Activated T-helper 17 cell treated with anti-CD3 and anti-CD28 coated beads, Interleukin-2, amount 50 U/mL, for 72 hours (primary cell): Measurements from ENCODE around the gene UGT2A3. TPM values are rescaled to one million over a fixed set of nuclear protein-coding genes. Genes with fewer than 3 reads are reported as not detected.

Experiments
- ATAC-seq: fragments of 150-1000 bp; cut with Tn5 transposase; replicated peaks from 2 replicates; pipeline ENCODE4 v1.10.0; 2021; ENCODE audit warnings: mild to moderate bottlenecking, moderate library complexity
- H3K27ac Mint-ChIP-seq: one replicate; pipeline ENCODE4 v1.8.0; 2022; ENCODE audit warnings: mixed read lengths
- H3K27me3 Mint-ChIP-seq: one replicate; pipeline ENCODE4 v1.8.0; 2022; ENCODE audit warnings: mixed read lengths
- H3K36me3 Mint-ChIP-seq: one replicate; pipeline ENCODE4 v1.8.0; 2022; ENCODE audit warnings: low read depth, mild to moderate bottlenecking, mixed read lengths
- H3K4me1 Mint-ChIP-seq: one replicate; pipeline ENCODE4 v1.8.0; 2022; ENCODE audit warnings: mixed read lengths
- H3K4me3 Mint-ChIP-seq: one replicate; pipeline ENCODE4 v1.8.0; 2022; ENCODE audit warnings: mild to moderate bottlenecking, mixed read lengths
- H3K9me3 Mint-ChIP-seq: one replicate; pipeline ENCODE4 v1.8.0; 2022; ENCODE audit warnings: mixed read lengths
- total RNA-seq, 2 donors: library from RNA; stranded (reverse); gene quantifications; one replicate each; pipeline ENCODE4 v1.2.3, GENCODE V29; 2022

The UGT2A3 gene
- total RNA-seq, 2 donors from 2014 or later: not detected

- no peaks in the 10 kb centered on the region for H3K36me3 Mint-ChIP-seq
- no peaks in the 10 kb centered on the region for H3K4me1 Mint-ChIP-seq
- no peak overlapping the region for H3K27ac Mint-ChIP-seq
- no peak overlapping the region for H3K4me3 Mint-ChIP-seq
- no peak for ATAC-seq
- no peaks in the 10 kb centered on the region for H3K9me3 Mint-ChIP-seq
- peaks cover 5% of the 10 kb centered on the region for H3K27me3 Mint-ChIP-seq
Measured at GRCh38 chr4:68904786-68905185, 46.8 kb downstream of the UGT2A3 start.

- ATAC-seq: no peak
Measured at GRCh38 chr4:68896749-68897148, 54.9 kb downstream of the UGT2A3 start.

GRCh38 chr4:68895561-68896198, 55.9 kb downstream of the UGT2A3 start:
- Mint-ChIP-seq H3K27me3 (no peaks in the 10 kb centered on the region), H3K4me1 (no peaks in the 10 kb centered on the region), H3K27ac (no peak overlapping the region), H3K4me3 (no peak overlapping the region), H3K9me3 (no peaks in the 10 kb centered on the region), H3K36me3 (no peaks in the 10 kb centered on the region)
- no peak for ATAC-seq

More at GRCh38 chr4:68896749-68897148, 54.9 kb downstream of the UGT2A3 start:
- Mint-ChIP-seq H3K27ac (no peak overlapping the region), H3K36me3 (no peaks in the 10 kb centered on the region), H3K4me3 (no peak overlapping the region), H3K4me1 (no peaks in the 10 kb centered on the region), H3K9me3 (no peaks in the 10 kb centered on the region), H3K27me3 (no peaks in the 10 kb centered on the region)

GRCh38 chr4:68892861-68893260, 58.7 kb downstream of the UGT2A3 start:
- H3K27me3 Mint-ChIP-seq: no peaks in the 10 kb centered on the region
- no peak for ATAC-seq
- H3K4me3 Mint-ChIP-seq: no peak overlapping the region
- no peaks in the 10 kb centered on the region for H3K9me3 Mint-ChIP-seq
- H3K4me1 Mint-ChIP-seq: no peaks in the 10 kb centered on the region
- H3K36me3 Mint-ChIP-seq: no peaks in the 10 kb centered on the region
- H3K27ac Mint-ChIP-seq: no peak overlapping the region

- Mint-ChIP-seq H3K27me3 (no peaks in the 10 kb centered on the region), H3K36me3 (no peaks in the 10 kb centered on the region), H3K4me1 (no peaks in the 10 kb centered on the region), H3K9me3 (no peaks in the 10 kb centered on the region), H3K4me3 (no peak overlapping the region), H3K27ac (no peak overlapping the region)
- ATAC-seq: no peak
Measured at GRCh38 chr4:68891678-68892077, 59.9 kb downstream of the UGT2A3 start.

- no peaks in the 10 kb centered on the region for H3K27me3 Mint-ChIP-seq
- H3K4me1 Mint-ChIP-seq: no peaks in the 10 kb centered on the region
- no peak for ATAC-seq
- H3K27ac Mint-ChIP-seq: no peak overlapping the region
- H3K4me3 Mint-ChIP-seq: no peak overlapping the region
- no peaks in the 10 kb centered on the region for H3K9me3 Mint-ChIP-seq
- H3K36me3 Mint-ChIP-seq: no peaks in the 10 kb centered on the region
Measured at GRCh38 chr4:68885545-68885944, 66.1 kb downstream of the UGT2A3 start.

- Mint-ChIP-seq H3K4me3 (no peak overlapping the region), H3K4me1 (no peaks in the 10 kb centered on the region), H3K27me3 (no peaks in the 10 kb centered on the region), H3K27ac (no peak overlapping the region), H3K9me3 (no peaks in the 10 kb centered on the region), H3K36me3 (no peaks in the 10 kb centered on the region)
- no peak for ATAC-seq
Measured at GRCh38 chr4:68883870-68884269, 67.7 kb downstream of the UGT2A3 start.

Other genes starting within 250 kb of the UGT2A3 start
- not detected for gene UGT2B10, start 135.8 kb downstream of the UGT2A3 start, total RNA-seq
- gene UGT2B7, start 144.7 kb upstream of the UGT2A3 start, total RNA-seq: not detected